GM18507 (cell line): ENCODE data around the gene NSF.
"Not testable (repeated sequence)": the region's sequence is repeated elsewhere in the genome, so short reads cannot be mapped to it uniquely, and the experiment has no call there.

Experiments used
- DNase-seq: peaks from one replicate; pipeline ENCODE4 v3.0.0; 2011; ENCODE audit warnings: low read depth; ENCODE audit not compliant: insufficient read length; ENCODE audit errors: extremely low spot score
- FAIRE-seq: peaks from 2 replicates; lab custom pipeline; 2011; peaks lifted over from hg19 to GRCh38; lab: Jason Lieb, UNC

NSF gene

DNA sequence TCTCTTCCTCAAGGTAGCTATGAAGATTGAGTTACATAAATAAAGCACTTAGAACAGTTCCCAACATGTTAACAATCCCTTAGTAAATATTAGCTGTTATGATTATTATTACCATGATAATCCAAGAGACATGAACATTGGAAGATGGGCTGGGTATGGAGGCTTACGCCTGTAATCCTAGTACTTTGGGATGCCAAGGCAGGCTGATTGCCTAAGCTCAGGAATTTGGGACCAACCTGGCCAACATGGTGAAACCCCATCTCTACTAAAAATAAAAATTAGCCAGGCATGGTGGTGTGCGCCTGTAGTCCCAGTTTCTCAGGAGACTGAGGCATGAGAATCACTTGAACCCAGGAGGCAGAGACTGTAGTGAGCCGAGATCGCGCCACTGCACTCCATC, 34.3 kb downstream of the NSF start:
- not testable (repeated sequence) for DNase-seq, FAIRE-seq

- not testable (repeated sequence) for DNase-seq, FAIRE-seq
Observed at GRCh38 chr17:46627452-46627851, 37.0 kb downstream of the NSF start.

GRCh38 chr17:46628753-46629436, 38.4 kb downstream of the NSF start:
- not testable (repeated sequence) for DNase-seq
- peak; percentile 79 for FAIRE-seq

DNA sequence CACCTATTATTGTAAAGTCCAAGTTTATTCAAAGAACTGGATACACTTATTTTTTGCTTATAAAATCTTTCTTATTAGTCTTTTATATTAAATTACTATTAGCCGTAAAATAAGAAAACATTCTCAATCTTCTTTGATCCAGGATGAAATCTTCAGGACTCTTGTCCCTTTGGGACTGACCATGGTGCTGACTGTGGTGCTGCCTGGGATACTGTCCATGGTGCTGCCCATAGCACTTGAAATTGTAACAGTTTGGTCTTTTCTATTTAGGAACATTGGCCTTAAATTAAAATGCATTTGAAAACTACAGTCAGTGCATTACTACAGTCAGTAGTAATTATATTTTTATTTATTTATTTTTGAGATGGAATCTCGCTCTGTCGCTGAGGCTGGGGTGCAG, 41.7 kb downstream of the NSF start:
- DNase-seq, FAIRE-seq: not testable (repeated sequence)

GRCh38 chr17:46634844-46635243, 44.4 kb downstream of the NSF start:
- not testable (repeated sequence) for DNase-seq, FAIRE-seq

GRCh38 chr17:46641861-46642656, 51.6 kb downstream of the NSF start:
- DNase-seq, FAIRE-seq: not testable (repeated sequence)

- not testable (repeated sequence) for FAIRE-seq, DNase-seq
Observed at GRCh38 chr17:46647251-46647650, 56.8 kb downstream of the NSF start.

GRCh38 chr17:46647688-46648278, 57.3 kb downstream of the NSF start:
- DNase-seq, FAIRE-seq: not testable (repeated sequence)

GRCh38 chr17:46649246-46649645, 58.8 kb downstream of the NSF start:
- DNase-seq, FAIRE-seq: not testable (repeated sequence)

GRCh38 chr17:46652024-46652643, 61.7 kb downstream of the NSF start:
- DNase-seq: not testable (repeated sequence)
- FAIRE-seq: peak; percentile 78

GRCh38 chr17:46658235-46658634, 67.8 kb downstream of the NSF start:
- not testable (repeated sequence) for FAIRE-seq, DNase-seq

DNA sequence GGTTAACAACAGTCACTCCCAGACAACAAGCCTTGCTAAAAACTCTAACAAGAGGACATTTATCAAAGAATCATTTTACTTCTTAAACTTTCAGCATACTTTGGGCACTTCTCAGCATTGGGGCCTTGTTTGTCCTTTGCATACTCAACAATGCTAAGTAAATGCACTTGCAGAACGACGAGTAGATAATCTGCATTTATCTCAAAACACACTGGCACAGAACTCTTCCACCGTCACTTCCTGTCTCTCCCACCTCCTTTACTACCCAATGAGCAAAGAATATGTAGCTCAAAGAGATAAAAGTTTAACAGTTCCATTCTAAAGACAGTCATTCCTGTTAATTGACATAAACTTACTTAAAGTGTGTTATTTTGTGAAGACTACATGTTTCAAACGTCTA, 69.2 kb downstream of the NSF start:
- DNase-seq, FAIRE-seq: not testable (repeated sequence)

- not testable (repeated sequence) for FAIRE-seq, DNase-seq
Observed at GRCh38 chr17:46663123-46663522, 72.7 kb downstream of the NSF start.

DNA sequence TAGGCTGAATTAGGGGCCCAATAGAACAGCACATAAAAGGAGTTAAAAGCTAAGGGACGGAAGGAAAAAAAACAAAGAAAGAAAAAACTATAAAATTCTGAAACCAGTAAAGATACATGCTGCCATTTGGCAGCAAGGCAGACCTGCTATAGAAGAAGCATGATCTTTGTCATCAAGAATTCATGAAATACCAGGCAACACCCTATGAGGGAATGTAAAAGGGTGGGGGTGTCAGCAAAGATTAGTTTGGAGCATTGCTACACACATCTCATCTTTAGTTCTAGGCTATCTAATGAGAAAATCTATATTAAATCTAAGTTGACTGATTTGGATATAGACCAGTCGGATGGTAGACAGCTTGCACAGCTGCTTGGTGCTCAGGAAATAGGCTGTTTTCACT, 73.1 kb downstream of the NSF start:
- DNase-seq, FAIRE-seq: not testable (repeated sequence)

- FAIRE-seq, DNase-seq: not testable (repeated sequence)
Observed at GRCh38 chr17:46665969-46666368, 75.5 kb downstream of the NSF start.

GRCh38 chr17:46670789-46671188, 80.3 kb downstream of the NSF start:
- FAIRE-seq, DNase-seq: not testable (repeated sequence)

DNA sequence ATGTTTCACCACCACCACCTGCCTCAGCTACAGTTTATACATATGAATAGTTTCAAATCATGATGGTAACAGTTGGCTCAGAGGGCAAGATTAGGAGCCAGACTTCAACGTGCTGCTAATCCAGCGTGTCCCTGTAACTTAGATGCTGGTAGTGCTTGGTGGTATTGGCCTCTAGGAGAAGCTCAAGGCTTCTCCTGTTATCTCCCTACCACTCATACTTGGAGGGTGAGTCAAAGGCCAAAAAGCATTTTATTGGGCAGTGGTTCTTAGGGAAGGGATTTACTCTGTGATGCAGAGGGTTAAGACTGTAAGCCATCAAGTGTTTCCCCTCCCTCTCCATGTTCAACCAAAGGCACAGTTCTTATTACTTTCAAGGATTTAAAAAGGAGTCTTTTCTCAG, 82.3 kb downstream of the NSF start:
- FAIRE-seq, DNase-seq: not testable (repeated sequence)

- FAIRE-seq, DNase-seq: not testable (repeated sequence)
Observed at GRCh38 chr17:46677819-46678218, 87.3 kb downstream of the NSF start.

DNA sequence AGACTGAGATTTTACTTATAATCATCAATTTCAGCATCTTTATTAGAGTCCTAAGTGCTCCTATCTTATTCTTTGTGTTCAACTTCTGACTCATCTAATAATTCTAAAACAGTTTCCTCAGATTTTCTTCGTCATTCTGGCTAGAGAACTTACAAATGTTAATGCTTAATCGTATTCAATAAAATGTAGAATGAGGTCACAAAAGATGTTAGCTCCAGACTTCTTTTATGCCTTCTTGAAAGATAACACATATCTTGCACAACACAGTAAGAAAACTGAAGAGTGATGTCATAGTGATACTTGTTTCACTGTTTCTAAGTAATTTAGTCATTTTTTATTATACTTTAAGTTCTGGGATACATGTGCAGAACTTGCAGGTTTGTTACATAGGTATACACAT, 93.2 kb downstream of the NSF start:
- not testable (repeated sequence) for FAIRE-seq, DNase-seq
